DND-41 (cell line): ENCODE measurements around the gene SEC16B.

Experiments
- CTCF ChIP-seq: IDR thresholded peaks from 2 replicates; pipeline ENCODE4 v1.5.1; 2012; ENCODE audit warnings: borderline replicate concordance, low read length, moderate library complexity, mild to moderate bottlenecking; ENCODE audit not compliant: poor library complexity, severe bottlenecking; ENCODE audit errors: extremely low read depth
- EZH2 ChIP-seq: IDR thresholded peaks from 3 replicates; pipeline ENCODE4 v1.6.1; 2012; ENCODE audit warnings: borderline replicate concordance, low read depth, mild to moderate bottlenecking, moderate library complexity, low read length, inconsistent platforms; ENCODE audit not compliant: severe bottlenecking

GRCh38 chr1:177998696-177999631 lies 29.1 kb upstream of the SEC16B start:
- TF ChIP-seq CTCF: no peak
- TF ChIP-seq EZH2: no peak
